GM12801 (cell line): ENCODE results near the gene HAUS3.

Experiments used
- TF ChIP-seq, protein P1 (sequence below): IDR thresholded peaks from one replicate; pipeline ENCODE4 v1.5.1; 2011; ENCODE audit warnings: control low read depth; ENCODE audit not compliant: insufficient read length; ENCODE audit errors: extremely low read depth

The HAUS3 gene

DNA sequence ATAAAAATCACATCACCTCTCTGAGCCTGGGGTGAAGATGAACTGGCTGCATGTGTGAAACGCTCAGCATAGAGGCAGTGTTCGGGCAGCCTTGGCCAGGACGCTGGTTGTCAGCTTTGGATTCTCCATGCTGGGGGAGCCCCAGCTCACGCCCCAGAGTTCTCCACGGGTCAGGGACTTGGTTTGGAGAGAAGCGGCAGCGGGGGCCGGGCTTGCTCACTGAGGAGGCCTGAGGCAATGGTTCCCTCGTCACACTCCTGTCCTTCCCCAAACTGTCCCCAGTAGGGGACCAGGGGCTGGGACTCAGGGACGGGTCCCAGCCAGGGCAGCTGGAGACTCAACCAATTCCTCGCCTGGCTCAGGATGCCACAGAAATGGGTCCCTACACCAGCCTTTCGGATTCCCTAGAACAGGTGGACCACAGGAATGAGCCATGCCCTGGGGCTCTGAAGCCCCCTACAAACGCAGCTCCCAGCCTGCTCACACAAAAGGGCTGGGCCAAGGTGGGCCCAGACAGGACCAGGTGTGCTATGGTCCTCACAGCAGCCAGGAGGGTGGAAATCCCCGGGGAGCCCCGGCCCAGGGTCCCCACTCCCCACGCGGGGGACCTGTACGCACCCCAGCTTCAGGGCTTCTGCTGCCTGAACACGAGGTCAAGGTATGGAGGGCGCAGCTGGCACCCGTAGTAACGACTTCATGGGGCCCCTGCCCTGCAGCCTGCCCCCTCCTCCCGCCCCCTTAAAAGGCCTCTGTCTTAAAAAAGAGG lies 18.6 kb upstream of the HAUS3 start:
- TF ChIP-seq, protein P1, sequence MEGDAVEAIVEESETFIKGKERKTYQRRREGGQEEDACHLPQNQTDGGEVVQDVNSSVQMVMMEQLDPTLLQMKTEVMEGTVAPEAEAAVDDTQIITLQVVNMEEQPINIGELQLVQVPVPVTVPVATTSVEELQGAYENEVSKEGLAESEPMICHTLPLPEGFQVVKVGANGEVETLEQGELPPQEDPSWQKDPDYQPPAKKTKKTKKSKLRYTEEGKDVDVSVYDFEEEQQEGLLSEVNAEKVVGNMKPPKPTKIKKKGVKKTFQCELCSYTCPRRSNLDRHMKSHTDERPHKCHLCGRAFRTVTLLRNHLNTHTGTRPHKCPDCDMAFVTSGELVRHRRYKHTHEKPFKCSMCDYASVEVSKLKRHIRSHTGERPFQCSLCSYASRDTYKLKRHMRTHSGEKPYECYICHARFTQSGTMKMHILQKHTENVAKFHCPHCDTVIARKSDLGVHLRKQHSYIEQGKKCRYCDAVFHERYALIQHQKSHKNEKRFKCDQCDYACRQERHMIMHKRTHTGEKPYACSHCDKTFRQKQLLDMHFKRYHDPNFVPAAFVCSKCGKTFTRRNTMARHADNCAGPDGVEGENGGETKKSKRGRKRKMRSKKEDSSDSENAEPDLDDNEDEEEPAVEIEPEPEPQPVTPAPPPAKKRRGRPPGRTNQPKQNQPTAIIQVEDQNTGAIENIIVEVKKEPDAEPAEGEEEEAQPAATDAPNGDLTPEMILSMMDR = no peak

DNA sequence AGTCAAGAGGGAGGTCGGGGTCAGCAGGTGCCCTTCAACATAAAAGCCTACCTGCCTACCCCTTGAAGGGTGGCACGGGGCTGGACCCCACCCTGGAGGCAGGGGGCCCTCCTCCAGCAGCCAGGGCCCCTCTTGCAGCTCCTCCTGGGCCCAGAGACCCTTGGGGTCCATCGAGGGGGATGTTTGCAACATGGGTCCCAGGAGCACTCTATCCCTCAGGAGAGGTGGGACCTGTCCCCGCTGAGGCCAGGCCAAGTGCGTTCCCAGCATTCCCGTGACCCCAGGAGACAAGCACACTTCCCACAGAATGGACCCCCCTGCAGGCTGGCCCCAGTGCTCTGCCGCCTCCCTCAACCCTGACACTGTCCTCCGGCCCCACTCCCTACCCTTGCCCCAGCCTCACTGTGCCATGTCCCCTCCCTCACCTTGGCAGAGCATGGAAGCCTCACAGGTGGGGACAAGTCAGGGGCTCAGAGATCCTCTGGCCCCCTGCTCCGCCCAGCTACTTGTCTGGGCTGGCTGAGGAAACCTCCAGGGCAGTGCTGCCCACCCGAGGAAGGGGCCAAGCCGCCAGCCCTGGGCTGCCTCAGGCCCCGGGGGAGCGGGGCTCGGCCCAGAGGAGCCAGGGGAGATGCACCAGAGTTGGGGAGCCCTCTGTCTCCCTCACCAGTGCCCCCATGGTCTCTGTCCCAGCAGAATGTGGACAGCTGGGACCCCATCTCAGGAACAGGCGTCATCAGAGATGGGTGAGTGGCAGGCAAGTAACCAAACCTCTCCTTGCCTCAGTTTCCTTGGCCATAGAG lies 17.8 kb upstream of the HAUS3 start:
- TF ChIP-seq, protein P1 = no peak

DNA sequence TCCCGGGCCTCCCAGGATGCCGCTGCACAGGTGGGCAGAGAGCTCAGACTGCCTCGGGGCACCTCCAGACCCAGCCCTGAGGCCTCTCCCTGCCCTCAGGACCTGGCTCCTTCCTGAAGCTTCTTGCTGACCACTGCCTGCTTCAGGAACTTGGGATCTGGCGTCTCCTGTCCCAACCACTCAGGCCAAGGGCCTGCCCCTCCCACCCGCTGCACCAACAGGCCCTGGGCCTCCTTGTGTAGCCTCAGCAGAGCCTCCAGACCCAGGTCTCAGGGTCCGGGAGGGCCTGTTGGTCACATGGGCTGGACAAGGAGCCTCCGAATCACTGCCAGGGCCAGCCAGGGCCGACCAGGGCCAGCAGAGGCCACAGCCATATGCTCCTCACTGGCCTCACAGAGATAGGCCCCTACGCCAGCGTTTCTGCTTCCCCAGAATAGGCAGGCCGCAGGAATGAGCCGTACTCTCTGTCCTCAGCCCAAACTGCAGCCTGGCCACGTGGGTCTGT lies 17.2 kb upstream of the HAUS3 start:
- TF ChIP-seq, protein P1 = no peak

DNA sequence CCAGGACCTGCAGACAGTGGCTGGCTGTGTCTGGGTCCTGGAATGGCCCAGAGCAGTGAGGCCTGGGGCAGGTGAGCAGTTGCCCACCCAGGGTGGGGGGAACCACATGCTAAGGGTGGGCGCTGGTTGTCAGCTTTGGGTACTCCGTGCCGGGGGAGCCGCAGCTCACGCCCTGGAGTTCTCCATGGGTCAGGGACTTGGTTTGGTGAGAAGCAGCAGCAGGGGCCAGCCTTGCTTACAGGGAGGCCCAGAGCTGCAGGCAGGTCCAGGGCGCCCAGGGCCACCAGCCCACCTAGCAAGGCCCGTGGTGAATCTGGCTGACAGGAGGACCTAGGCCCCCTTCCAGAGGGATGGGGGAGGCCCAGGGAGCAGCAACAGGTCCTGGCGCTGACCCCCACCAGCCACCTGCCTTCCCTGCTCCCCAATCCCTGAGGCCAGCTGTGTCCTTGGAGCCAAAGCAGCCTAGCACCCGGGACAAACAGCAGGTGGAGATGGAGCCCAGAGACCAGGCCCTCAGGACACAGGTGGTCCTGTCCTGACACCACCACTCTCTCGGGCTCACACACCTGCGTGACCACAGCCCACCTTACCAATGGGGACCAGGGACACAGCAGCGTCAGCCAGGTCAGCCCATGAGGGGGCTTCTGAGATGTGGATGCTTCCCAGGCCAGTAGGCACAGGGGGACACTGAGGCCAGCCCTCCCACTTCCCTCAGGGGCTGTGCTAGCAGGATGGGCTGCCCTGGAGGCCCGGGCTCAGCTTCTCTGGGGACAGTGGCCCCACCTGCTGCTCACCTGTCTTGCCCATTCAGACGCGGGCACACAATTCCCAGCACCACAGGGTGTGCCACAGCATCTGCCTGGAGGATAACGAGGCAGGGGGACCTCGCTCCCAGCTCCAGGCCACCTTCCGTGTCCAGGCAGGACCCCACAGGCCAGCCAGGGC lies 16.4 kb upstream of the HAUS3 start:
- TF ChIP-seq, protein P1 = no peak

DNA sequence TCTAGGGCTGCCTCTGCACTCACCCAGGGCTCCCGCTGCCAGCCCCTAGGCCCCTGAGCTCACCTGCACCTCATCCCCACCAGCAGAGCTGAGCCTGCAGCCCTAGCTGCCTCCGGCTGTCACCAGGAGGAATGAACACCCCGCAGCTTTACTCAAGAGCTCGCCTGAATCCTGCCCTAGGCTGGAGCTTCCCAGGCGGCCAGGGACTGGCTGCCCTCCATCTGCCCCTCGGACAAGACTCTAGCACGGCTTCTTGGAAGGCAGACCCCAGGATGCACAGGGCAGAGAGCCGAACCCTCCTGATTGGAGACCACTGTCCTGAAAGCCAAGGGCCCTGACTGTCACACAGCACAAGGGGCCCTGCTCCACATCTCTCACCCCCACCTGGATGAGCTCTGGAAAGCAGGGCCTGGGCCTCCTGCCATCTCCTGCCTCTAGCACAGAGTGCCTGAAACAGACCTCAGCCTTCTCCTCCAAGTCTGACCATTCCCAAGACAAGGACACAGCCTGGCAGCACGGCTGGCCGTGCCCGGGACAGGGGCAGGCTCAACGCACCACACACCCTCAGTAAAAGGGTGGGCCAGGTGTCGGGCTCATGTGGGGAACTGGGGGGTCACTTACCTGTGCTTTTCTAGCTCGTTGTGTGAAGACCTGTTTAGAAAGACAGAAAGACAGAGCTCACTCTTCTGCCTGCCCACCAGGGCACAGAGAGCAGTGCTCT lies 15.6 kb upstream of the HAUS3 start:
- TF ChIP-seq, protein P1 = no peak

DNA sequence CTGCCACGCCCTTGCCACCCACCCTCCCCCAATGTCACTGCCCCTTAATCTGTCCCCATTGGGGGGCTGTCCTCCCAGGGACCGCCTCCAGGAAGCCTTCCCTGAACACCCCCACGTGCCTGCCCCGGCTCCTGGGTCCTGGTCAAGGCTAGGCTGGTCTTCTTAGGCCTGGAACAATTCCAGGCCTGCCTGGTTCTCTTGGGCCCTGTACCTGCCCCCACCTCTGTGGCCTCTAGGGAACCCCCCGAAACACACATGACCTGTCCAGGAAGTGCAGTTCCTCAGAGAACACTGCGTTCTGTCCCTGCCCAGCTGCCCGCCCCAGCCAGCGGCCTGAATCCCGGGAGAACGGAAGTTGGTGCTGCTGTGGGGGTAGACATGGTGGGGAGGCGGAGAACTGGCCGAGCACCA lies 14.9 kb upstream of the HAUS3 start:
- TF ChIP-seq, protein P1 = no peak
